Activated naive CD4-positive, alpha-beta T cell treated with Interleukin-2 at 50 U/mL for 16 hours (primary cell): ENCODE measurements around the gene UXS1.
"Not testable (repeated sequence)": the region's sequence is repeated elsewhere in the genome, so short reads cannot be mapped to it uniquely, and the experiment has no call there.

Source experiments
- DNase-seq: peaks from one replicate; pipeline ENCODE4 v3.0.0-alpha.2; 2020

UXS1 gene

DNA sequence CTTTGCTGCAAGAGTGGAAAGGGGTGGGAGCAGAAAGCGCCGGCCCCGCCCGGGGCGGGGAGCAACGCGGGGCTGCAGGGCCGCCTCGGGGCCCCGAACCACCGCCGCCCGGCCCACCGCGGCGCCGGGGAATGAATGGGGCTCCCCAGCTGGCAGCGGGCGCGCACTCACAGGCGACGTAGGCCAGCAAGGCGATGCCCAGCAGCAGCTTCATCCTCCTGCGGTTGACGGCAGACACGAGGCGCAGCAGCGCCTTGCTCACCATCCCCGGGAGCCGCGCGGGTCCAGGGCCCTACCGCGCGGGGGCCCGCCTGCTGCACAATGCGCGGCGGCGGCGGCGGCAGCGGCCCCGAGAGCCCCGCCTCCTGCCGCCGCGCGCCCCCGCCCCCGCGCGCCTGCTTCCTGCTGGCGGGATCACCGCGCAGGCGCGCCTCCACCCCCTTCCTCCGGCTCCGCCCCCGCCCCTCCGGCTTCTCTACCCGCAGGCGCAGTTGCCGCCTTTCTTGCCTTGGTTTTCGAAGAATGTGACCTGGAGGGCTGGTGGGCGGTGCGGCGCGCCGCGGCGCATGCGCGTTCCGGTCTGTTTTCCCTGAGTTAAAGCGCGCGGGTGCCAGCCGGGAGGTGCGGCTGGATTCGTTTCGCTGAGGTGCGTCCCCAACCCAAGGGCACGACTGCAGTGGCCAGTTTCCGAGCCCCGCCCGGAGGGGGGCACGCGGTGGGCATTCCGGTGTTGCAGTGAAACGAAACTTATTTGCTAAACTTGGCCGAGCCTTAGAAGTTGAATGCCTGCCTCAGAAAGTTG is at the start of gene UXS1:
Gene UXS1 (minus strand): TSS at position 325 of the 802 bp plus-strand sequence. CDS start 60 bp downstream, at position 265.
- DNase-seq, result peak; percentile 99

DNA sequence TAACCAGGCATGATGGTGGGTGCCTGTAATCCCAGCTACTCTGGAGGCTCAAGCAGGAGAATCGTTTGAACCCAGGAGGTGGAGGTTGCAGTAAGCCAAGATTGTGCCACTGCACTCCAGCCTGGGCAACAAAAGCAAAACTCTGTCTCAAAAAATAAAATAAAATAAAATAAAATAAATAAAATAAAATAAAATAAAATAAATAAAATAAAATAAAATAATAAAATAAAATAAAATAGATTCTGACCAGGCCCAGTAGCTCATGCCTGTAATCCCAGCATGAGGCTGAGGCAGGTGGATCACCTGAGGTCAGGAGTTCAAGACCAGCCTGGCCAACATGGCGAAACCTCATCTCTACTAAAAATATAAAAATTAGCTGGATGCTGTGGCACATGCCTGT is 45.4 kb upstream of the UXS1 start:
- DNase-seq, result not testable (repeated sequence)

DNA sequence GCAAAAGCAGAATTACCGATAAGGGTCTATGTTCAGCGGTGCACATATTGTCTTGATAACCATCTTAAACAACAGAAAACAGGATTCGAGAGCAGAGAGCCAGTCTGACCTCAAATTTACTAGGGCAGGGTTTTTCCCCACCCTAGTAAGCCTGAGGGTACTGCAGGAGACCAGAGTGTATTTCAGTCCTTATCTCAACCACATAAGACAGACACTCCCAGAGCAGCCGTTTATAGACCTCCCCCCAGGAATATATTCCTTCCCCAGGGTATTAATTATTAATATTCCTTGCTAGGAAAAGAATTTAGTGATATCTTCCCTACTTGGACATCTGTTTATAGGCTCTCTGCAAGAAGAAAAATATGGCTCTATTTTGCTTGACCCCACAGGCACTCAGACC is 41.3 kb upstream of the UXS1 start:
- not testable (repeated sequence) for DNase-seq

DNA sequence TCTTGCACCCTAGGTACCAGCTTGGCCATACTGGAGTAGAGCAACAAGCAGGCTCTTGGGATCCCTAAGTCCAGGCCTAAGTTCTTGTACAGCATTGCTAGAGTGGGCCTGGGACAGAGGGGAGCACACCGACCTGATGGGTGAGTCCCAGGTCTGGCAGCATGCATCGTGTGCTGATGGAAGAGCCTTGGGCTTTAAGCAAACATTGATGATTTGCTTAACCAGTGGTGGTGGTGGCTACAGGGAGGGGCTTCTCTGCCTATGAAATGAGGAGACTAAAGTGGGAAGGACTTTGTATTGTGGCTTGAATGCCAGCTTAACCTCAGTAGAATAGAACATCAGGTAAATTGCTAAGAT is 39.2 kb upstream of the UXS1 start:
- no peak for DNase-seq

DNA sequence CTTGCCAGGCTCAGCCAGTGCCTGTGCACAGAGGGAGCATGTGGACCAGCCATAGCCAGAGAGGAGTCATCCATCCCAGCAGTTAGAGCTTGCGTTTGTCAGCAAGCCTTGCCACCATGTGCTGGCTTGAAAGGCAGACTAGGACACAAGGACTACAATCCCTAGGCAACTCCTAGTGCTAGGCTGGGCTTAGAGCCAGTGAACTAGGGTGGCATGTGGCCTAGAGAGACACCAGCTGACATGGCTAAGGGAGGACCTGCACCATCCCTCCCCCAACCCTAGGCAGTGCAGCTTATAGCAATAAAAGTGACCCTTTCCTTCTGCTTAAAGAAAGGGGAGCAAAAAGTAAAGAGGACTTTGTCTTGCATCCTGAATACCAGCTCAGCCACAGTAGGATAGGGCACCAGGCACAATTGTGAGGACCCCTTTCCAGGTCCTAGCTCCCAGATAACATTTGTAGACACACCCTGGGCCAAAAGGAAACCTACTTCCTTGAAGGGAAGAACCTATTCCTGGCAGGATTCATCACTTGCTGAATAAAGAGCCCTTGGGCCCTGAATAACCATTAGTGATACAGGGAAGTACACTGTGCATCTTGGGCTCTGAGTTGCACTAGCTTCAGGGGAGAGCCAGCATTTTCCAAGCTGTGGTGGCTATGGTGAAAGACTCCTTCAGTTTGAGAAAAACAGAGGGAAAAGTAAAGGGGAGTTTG is 38.7 kb upstream of the UXS1 start:
- DNase-seq, result no peak

DNA sequence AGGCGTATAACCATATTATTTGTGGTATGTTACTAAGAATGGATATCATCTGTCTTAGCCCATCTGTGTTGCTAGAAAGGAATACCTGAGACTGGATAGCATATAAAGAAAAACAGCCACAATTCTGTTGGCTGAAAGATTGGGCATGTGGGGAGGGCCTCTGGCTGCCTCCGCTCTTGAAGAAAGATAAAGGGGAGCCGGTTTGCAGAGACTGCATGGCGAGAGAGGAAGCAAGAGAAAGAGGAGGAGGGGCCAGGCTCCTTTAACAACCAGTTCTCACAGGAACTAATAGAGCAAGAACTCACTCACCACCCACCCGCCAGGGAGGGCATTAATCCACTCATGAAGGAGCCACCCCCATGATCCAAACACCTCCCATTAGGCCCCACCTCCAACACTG is 29.2 kb upstream of the UXS1 start:
- DNase-seq, result no peak

DNA sequence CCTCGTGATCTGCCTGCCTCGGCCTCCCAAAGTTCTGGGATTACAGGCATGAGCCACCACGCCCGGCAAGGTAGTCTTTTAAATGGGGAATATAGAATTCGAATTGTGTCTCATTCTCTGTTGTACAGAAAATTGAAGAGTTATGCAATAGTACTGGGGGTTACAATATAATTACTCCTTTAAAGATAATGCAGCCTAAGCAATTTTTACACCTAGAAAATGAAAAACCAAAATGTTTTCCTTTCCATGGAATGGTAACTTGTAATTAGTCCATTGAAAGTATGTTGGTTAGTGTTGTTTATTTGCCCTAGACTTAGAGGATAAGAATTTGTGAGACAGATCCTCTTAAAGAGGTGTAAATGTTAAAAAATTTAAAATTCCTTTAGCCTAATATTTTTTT is 28.0 kb upstream of the UXS1 start:
- DNase-seq, result not testable (repeated sequence)

DNA sequence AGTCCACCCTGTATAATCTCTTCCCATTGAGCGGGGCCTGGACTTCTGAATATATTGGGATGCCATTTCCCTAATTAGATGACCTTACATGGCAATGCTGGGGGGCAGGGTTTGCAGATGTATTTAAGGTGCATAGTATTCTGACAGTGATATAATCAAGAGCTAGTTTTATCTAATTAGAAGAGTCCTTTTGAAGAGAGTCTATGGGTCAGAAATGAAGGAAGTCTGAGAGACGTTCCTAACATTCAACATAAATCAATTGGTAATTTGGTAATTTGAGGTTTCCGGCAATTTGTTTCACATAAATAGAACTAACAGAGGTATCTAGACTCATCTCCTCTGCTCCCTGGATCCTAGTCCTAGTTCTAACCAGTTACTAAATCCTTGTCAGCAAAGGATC is 25.7 kb upstream of the UXS1 start:
- DNase-seq, result no peak

DNA sequence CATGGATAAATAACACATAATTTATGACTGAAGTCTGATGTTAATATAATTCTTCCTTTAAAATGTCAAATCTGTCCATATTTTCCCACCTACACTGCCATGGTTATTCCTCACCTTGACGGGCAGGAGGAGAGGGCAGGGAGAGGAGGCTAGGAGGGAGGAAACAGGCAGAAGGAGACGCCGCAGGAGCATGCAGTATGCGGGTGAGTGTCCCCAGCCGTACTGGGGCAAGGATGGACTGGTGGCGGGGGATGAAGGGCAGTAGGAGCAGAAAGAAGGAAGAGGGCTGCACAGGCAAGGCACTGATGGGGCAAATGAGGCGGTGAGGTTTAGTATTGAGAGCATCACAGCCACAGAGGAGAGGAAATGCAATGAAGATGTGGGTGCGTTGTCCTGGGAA is 25.1 kb upstream of the UXS1 start:
- DNase-seq, result not testable (repeated sequence)

DNA sequence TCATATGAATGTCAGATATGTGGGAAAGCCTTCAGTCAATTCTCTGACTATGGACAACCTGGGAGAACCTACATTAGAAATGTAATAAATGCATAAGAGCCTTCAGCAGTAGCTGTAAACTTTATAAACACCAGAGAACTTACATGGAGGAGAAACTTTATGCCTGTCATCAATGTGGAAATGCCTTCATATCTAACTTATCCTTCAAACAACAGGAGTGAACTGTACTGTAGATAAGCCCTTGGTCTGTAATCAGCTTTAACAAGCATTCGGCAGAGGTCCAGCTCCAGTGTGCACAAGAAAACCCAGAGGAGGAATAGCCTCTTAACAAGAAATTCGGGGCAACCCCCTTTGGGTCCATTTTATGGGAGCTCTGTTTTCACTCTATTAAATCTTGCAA is 14.8 kb upstream of the UXS1 start:
- DNase-seq, result no peak

DNA sequence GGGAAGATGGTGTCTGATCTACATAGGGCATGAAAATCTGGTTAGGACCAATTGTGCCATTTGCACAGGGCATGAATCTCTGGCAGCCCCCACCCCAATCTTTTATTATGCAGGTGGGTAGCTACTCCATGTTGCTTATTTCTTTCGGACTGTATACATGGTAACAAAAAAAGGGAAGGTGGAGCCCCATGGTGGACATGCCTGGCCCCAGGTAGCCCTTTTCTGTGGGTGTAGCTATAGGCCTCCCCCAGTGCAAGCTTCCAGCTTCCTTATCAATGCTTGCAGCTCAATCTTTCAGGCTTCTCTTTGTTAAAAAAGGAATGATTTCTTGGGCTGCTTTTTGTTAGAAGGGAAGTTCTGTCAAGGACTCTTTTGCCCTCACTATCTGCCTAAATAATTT is 14.3 kb upstream of the UXS1 start:
- DNase-seq, result no peak

DNA sequence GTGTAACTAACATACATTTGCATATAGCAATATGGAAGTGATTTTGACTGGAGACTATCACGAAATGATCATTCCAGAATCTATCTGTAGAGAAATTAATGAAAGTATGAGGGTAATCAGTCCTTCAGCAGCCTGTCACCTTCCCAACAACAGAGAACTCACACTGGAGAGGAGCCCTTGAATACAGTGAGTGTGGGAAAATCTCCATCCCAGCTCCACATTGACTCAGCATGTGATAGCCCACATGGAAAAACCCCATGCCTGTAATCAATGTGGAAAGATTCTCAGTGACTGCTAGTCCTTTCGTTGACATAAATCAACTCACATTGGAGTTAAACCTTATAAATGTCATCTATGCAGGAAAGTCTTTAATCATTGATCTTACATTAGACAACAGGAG is 13.1 kb upstream of the UXS1 start:
- no peak for DNase-seq

DNA sequence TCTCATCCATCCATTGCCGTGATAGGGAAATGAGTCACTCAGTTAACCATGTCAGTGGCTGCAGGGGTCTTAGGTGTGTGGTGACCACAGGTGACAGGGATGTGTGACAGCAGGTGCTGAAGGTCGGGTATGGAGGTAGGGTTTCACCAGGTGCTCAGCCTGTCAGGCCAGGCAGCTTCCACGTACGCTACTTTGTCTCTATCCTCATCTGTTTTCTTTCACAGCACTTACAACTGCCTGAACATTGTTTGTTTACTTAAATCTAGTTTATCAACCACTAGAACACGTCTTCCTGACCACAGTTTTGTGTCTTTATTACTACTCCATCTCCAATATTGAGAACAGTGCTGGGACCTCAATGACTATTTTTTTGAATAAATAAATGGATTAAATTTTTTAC is 11.4 kb upstream of the UXS1 start:
- DNase-seq, result no peak

DNA sequence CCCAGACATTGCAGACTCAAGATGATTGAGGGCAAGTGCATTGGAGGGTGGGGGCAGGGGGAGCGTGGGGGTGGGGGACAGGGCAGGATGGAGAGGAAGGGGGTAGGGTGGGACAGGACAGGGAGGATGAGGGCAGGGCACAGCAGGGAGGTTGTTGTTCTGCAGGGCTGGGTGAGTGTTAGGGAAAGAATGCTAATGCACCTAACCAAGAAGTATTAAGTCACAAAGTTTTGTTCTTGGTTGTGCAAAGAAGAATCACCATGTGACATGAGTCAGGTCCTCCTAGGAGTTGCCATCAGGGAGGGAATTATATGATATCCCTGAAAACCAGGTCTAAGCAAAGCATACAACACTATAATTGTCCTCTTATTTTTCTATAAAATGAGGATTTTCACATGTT is 10.4 kb upstream of the UXS1 start:
- DNase-seq, result not testable (repeated sequence)

DNA sequence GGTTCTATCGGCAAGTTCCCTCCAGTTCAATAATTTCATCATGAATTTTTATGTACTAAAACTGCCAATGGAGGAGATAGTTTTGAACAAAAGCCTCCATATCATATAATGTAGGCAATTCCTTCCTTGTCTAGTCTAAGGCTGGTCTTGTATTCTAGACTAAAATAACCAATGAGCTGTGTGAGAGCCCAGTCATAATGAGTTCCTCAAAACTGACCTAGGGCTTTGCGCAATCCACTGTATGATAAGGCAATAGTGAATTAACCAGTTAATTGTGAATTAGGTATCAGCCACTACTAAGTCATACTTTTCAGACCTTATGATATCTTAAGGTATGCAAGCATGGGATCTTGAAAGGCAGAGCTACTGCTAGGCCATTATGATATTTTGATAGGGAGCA is 7.6 kb upstream of the UXS1 start:
- no peak for DNase-seq

DNA sequence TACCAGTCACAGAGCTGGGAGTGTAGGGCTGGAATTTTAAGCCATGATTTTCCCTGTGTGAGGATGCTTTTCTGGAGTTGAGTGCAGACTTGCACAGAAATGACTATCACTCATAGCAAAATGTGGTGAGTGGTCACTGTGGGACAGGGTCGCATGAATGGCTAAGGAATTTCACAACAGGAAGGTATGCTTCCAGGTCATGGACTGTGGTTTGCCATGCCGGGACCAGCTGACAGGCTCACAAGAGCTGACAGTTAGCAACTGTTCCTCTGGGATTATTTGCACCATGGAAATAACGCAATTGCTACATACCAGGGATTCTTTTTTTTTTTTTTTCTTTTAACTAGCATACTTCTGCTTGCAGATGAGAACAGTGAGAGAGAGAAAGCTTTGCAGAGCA is 3.8 kb upstream of the UXS1 start:
- no peak for DNase-seq

DNA sequence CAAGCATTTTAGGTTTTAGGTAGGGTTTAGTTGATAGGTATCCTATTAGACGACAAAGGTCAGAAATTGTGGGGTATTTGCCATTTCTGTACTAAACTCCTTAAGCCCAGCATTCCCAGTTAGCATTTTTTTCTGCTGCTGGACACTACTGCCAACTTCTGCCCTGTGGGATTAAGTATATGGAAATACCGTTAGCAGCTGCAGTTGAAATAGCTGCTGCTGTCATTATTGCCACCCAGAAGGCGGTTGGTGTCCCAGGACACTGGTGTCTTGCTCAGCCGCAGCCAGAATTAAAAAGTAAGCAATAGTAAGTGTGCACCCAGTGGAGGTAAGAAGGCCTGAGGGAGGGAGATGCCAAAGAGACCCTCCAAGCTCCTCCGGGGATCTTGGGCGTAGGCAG is 1.9 kb upstream of the UXS1 start:
- no peak for DNase-seq

DNA sequence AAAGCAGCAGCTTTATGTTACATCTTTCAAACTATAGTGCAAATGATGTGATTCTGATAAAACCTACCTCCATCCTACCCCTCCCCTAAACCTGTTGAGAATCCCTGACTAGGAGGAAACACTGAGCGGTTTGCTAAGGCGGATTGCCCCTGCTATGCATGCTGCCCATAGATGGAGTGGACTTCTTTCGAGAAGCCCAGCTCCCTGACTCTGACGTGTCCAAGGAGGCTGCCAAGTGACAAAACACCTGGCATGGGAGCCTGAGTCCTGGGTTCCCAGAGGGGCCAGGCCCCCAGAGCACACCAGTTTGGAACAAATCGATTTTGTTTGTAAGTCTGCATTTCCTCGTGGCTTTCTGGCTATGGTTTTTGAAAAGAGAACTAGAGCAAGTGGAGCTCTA is 1.4 kb upstream of the UXS1 start:
- DNase-seq, result no peak

DNA sequence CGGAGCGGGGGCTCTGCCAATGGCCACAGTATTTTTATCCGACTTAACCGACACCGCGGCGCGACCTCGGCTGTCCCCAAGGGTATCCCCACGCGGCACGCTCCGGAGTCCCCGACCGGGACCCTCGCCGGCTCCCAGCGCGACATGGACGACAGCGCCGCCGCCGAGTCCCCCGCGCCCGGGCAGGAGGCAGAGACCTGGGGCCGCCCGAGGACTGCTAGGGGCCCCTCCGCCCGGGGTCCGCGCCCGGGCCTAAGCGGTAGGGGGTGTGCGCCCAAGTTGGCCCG is 468 bp downstream of the UXS1 start:
- no peak for DNase-seq

DNA sequence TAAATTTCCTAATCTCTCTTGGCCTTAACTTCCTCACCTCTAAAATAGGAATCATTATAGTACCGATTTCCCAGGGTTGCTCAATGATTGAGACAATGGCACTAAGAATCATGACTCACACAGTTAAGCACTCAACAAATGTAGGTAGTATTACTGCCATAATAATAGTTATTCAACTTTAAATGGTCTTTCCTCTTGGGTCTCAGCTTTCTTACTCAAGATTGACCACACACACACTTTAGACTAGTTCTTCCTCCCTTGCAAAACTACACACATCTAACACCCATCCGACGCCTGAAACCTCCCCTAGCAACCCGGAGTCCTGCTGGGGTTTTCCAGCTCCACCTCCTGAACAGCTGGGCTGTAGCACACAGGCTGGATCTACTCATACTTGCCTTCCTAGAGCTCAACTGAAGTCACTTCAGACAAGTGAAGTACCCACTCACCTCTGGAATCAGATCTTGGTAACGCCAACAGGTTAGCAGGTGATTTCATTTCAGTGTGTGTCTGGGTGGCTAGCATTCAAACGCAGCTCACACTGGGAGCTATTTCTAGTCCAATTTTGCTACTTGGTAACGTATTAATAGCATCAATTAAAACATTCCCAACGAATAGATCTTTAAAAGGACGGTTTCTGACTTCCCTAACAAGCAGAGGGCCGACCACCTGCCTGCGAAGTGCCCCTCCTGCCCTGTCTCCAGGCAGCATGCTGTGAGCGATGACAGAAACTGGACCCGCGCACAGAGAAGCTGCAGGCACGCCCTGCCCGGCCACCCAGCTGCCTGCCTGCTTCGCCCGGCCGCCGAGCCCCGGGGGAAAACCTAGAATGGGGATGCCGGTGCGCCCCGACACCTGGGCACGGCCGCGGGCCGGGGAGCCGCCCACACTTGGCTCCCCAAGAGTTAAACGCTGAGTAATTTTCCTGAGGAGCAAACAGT is 1.1 kb downstream of the UXS1 start:
- DNase-seq, result peak; percentile 66

DNA sequence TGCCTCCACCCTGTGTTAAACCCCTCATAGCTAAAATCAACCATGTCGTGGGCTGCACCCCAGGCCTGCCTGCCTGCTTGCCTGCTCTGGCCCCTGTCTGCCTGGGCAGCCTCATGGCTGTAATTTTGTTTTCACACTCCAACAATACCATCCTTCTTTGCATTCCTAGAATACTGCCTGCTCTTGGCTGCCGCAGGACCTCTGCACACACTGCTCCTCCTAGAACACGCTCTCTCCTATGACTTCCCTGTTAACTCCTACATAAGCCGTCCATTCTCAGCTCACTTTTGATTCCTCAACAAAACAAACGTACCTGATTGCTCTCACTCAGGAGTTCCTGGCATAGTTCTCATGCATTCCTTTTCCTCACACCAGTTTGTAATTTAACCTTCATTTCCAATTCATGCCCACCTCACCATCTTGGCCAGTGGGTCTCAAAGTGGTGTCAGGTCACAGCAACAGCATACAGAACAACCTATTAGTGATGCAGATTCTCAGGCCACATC is 2.5 kb downstream of the UXS1 start:
- DNase-seq, result no peak

DNA sequence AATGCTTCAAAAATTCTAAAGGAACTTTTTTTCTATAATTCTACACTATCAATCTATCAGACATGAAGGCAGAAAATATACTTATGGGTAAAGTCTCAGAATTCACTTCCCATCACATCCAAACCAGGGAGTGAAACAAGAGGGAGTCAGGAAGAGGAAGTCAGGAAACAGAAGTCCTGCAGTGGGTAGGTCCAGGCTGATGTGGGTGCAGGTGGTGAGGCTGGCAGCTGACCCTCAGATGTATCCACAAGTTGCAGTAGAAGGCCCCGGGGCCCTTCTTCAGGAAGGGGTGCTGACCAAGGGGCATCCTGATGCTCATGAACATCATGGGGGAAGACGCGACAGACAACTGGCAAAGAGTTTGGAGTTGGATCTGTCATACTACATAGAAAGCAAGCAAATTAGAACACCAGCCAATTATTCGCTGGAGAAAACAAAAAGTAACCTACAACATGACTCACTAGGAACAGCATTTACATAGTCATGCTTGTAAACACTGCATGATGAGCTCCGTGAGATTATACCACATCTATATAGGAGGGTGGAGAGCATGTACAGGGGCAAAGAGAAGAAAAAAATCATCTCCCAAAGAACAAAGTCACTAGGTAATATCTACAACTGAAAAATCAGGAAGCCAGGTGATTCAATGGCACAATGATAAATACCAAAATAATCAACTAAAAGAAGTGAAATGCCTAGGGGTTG is 4.2 kb downstream of the UXS1 start:
- DNase-seq, result no peak

DNA sequence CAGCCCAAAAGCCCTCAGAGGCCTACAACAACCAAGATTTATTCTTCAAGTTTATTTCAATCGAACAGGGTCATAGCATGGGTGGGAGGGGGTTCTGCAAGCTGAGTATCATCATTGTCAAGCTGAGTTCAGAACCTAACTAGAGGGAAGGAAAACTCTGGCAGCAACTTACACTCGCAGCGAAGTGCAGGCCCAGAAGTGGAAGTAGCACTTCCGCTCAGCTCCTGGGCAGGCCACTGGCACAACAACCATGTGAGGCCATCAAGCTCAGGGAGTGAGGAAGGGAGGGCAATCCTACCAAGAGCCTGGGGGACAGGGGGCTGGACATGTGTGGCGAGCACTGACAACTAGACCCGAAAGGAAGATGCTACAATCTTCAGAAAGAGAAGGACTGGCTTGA is 4.8 kb downstream of the UXS1 start:
- no peak for DNase-seq
